OCI-LY1 (cell line): ENCODE measurements around the gene MED25.

ENCODE experiments used
- EZH2 ChIP-seq: fragments of 200-600 bp; sonication (generic), shearing (Covaris generic); IDR thresholded peaks from 2 replicates; pipeline ENCODE4 v1.8.0; 2017; ENCODE audit warnings: borderline replicate concordance, mixed run types, mild to moderate bottlenecking, antibody characterized with exemption, low read length, moderate library complexity, mixed read lengths
- TF ChIP-seq, protein P1 (sequence below): fragments of 200-600 bp; sonication (generic), shearing (Covaris generic); IDR thresholded peaks from 2 replicates; pipeline ENCODE4 v1.5.1; 2017; ENCODE audit warnings: mild to moderate bottlenecking, antibody characterized with exemption, low read length, moderate library complexity, mixed read lengths

DNA sequence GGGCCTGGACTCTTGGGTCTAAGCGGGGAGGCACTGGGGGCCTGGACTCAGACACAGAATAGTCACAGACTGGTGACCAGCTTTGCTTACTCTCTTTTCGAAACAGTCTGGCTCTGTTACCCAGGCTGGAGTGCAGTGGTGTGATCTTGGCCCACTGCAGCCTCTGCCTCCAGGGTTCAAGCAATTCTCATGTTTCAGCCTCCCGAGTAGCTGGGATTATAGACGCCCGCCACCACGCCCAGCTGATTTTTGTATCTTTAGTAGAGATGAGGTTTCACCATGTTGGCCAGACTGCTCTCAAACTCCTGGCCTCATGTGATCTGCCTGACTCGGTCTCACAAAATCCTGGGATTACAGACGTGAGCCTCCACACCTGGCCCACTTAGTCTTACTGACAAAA is 11.1 kb downstream of the MED25 start:
- TF ChIP-seq, protein P1, sequence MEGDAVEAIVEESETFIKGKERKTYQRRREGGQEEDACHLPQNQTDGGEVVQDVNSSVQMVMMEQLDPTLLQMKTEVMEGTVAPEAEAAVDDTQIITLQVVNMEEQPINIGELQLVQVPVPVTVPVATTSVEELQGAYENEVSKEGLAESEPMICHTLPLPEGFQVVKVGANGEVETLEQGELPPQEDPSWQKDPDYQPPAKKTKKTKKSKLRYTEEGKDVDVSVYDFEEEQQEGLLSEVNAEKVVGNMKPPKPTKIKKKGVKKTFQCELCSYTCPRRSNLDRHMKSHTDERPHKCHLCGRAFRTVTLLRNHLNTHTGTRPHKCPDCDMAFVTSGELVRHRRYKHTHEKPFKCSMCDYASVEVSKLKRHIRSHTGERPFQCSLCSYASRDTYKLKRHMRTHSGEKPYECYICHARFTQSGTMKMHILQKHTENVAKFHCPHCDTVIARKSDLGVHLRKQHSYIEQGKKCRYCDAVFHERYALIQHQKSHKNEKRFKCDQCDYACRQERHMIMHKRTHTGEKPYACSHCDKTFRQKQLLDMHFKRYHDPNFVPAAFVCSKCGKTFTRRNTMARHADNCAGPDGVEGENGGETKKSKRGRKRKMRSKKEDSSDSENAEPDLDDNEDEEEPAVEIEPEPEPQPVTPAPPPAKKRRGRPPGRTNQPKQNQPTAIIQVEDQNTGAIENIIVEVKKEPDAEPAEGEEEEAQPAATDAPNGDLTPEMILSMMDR = no peak
- TF ChIP-seq EZH2 = no peak
